Activated CD4-positive, CD25-positive, alpha-beta regulatory T cell (primary cell): ENCODE results near the gene EXOC3L1.

Experiments
- DNase-seq, 4 experiments: peaks; one replicate each; lab custom pipeline; 2025; lab: John Stamatoyannopoulos, UW

Gene EXOC3L1

GRCh38 chr16:67215706-67216105 lies 25.8 kb upstream of the EXOC3L1 start:
- DNase-seq, result no peak

DNA sequence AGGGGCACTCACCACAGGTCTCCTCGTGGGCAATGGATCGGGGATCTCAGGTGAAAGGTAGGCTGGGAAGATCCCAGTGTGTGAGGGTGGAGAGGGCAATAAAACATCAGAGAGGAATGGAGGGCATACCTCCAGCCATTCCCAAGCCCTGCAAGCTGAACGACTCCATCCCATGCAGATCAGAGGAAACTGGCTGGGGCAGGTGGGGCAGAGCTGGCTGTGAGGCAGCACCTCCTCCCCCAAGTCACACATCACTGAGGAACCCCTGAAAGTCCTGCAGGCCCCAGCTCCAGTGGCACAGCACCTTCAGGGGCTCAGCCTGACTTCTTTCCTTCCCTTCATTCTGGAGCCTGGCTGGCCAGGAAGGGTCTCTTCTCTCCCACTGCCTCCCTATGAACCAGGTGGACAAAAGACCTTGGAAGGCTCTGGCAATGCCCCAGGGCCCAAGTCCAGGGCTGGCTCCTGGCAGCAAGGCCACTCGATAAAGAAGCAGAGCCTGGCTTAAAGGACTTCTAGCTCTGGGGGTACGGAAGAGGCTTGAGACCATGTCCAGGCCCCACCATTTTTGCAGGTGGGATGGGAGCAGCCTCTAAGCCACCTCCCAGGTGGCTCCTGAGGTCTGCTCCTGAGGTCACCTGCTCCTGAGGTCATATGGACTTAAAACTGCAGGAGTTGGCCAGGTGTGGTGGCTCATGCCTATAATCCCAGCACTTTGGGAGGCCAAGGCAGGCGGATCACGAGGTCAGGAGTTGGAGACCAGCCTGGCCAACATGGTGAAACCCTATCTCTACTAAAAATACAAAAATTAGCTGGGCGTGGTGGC lies 23.5 kb upstream of the EXOC3L1 start:
- no peak for DNase-seq

- no peak for DNase-seq
These were observed 22.8 kb upstream of the EXOC3L1 start for GRCh38 chr16:67212766-67213165.

GRCh38 chr16:67211674-67212073 lies 21.7 kb upstream of the EXOC3L1 start:
- DNase-seq, result no peak

- DNase-seq, result no peak
These were observed 20.4 kb upstream of the EXOC3L1 start for GRCh38 chr16:67210069-67210937.

DNA sequence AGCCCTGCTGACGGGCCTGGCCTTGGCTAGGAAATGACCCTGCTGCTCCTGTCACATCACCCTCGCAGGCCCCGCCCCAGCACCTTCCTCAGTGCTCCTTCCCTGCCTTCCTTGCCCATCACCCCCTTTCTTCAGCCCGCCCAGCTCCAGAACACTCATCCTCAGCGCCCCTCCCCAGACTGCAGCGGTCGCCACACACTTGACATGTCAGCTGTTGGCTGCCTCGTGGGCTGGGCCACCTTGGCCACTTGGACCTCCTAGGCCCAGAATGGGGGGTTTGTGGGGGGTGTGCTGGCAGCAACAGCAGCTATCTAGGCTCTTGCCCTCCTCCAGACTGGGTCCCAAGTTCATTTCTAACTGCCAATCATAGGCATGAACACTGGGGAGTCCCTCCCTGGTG lies 19.6 kb upstream of the EXOC3L1 start:
- no peak for DNase-seq

- DNase-seq, result no peak
These were observed 18.4 kb upstream of the EXOC3L1 start for GRCh38 chr16:67208154-67208896.

DNA sequence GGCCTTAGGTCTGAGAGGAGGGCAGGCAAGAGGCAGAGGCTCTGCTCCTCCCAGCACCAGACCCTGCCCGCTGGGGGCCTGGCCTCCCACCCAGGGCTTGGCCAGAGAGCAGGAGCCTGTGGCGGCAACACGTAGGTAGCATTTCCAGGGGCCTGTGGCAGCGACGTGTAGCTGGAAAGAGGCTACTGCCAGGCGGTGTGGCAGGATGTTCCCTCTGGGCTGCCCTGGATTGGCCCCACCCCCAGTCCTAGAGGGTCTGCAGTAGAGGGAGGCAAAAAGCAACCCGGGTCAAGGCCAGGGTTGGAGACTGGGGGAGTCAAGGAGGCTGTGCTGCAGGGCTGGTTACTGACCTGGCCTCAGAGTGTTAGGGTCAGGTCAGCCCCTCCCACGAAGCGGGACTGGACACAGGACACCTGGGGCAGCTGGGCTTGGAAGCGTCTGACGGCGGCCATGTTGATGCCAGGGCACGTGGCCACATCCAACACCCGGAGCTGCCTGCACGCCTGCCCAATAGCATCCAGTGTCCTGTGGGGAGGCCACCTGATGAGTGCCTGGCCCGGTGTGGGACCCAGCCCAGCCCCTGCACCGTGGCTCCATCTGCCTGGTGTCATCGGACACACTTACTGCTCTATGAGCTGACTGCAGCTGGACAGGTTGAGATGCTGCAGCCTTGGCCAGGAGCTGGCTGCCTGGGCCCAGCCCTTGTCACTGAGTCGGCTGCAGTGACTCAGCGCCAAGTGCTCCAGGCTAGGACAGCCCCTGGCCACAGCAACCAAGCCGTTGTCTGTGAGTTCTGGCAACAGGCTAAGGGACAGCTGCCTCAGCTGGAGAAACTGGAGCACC lies 17.5 kb upstream of the EXOC3L1 start:
- no peak for DNase-seq

DNA sequence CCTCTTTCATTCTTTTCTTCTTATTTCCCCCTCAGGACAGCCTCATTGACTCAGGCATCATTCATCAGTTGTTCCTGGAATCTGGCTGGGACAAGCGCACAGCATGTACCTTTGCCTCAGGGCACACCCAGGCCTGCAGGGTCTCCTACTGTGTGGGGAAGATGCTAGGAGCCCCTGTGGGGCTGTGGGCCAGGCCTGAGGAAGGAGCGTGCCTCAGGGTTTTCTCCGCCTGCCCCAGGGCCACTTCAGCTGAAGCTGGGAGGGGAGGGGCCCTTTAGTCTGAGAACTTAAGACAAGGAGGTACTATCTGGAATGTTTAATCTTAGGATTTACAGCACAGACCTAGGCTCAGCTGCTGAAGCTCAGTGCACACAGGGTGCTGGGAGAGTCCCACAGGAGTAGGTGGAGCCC lies 16.9 kb upstream of the EXOC3L1 start:
- no peak for DNase-seq

DNA sequence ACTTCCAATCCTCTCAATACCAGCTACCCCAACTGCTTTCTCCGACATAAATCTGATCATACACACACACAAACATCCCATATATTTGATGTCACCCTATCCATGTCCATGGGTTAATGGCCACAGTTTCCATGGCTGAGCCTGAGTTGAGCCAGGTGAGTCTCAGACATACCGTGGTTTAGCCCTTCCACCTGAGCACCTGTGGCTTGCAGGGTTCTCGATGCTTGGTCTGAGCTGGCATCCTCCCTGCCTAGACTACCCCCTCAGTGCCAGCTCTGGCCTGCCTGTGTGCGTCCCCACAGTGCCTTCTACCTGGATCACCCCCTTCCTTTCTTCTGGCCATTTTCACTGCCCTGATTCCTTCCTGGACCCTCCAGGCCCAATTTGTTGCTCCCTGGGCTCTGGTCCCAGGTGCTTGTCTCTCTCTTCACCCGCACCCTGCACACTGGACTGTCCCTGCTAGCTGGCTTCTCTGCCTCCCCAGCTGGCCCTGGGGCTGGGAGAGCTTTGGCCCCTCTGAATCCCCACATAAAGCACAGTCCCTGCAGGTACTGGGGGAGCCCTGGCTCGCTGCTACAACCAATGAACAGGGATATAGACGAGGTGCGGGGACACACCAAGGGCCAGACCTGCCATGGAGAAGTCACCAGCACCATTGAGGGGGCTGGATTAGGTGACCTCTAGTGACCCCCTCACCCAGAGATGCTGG lies 16.3 kb upstream of the EXOC3L1 start:
- no peak for DNase-seq

- DNase-seq, result no peak
These were observed 14.1 kb upstream of the EXOC3L1 start for GRCh38 chr16:67204076-67204475.

DNA sequence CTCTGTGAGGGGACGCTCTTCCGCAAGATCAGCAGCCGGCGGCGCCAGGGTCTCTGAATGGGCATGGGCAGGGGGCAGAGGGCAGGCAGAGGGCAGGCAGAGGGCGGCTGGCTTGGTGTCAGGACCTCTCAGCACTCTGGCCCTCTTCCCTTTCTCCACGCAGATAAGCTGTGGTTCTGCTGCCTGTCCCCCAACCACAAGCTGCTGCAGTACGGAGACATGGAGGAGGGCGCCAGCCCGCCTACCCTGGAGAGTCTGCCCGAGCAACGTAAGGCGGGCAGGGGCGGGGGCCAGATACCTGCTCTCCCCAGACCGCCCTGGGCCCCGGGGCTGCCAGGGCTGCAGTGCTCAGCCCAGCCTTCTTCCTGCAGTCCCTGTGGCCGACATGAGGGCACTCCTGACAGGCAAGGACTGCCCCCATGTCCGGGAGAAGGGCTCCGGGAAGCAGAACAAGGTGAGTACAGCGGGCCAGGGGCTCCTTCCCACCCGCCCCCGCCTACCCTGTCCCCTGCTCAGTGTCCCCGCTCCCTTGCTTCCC lies 13.1 kb upstream of the EXOC3L1 start:
- no peak for DNase-seq

DNA sequence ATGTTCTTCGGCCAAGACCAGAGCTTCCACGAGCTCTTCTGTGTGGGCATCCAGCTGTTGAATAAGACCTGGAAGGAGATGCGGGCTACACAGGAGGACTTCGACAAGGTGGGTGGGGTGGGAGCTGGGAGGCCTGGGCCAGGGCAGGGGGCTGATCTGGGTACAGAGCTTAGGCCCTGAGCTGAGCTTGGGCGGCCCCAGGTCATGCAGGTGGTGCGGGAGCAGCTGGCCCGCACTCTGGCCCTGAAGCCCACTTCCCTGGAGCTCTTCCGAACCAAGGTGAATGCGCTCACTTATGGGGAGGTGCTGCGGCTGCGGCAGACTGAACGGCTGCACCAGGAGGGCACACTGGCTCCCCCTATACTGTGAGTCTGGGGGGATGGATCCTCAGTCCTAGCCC lies 12.5 kb upstream of the EXOC3L1 start:
- DNase-seq, result no peak

DNA sequence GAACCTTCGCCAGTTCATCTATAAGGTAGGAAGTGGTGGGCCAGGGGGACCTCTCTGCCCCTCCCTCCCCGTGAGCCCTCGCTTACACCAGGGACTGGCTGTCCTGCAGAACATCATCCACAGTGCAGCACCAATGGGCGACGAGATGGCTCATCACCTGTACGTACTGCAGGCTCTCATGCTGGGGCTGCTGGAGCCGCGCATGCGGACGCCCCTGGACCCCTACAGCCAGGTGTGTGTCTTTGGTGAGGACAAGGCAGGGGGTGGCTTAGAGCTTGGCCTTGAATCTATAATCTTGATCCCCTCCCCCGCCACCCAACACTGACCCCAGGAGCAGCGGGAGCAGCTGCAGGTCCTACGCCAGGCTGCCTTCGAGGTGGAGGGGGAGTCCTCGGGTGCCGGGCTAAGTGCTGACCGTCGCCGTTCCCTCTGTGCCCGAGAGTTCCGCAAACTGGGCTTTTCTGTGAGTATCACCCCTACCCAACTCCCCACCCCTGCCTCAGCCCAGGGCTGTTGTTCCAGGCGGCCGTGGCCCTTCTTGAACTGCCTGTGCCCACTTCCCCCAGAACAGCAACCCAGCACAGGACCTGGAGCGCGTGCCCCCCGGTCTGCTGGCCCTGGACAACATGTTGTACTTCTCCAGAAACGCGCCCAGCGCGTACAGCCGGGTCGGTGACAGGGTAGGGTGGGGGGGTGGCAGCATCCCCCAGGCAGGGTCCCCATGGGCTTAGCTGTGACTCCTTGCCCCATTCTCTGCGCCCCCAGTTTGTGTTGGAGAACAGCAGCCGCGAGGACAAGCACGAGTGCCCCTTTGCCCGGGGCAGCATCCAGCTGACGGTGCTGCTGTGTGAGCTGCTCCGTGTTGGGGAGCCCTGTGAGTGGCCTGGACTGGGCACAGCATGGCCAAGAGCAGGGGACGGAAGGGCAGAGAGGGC lies 11.7 kb upstream of the EXOC3L1 start:
- no peak for DNase-seq

GRCh38 chr16:67200491-67200890 lies 10.6 kb upstream of the EXOC3L1 start:
- DNase-seq, result no peak

- no peak for DNase-seq
These were observed 9.9 kb upstream of the EXOC3L1 start for GRCh38 chr16:67199808-67200198.

- DNase-seq, result no peak
These were observed 9.3 kb upstream of the EXOC3L1 start, which contains the start of gene ELMO3 for GRCh38 chr16:67199011-67199807. Gene ELMO3, plus strand, starts transcription at chr16:67199131. Its CDS starts 196 bp downstream, at chr16:67199327.

DNA sequence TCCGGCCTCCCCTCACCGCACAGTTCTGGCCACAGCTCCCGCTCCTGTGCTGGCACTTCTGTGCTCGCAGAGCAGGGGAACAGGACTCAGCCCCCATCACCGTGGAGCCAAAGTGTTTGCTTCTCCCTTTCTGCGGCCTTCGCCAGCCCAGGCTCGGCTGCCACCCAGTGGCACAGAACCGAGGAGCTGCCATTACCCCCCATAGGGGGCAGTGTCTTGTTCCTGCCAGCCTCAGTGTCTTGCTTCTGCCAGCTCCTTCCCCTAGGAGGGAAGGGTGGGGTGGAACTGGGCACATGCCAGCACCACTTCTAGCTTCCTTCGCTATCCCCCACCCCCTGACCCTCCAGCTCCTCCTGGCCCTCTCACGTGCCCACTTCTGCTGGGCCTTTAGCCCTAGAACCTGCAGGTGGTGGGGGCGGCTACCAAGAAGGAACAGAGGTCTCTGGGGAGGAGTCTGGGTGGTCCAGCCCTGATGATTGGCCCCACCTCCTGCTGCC lies 8.3 kb upstream of the EXOC3L1 start:
- no peak for DNase-seq
